Stomach (tissue), 4 donors: ENCODE results near the gene PRKCA.

ENCODE experiments used
- CTCF ChIP-seq, 7 experiments: fragments of 450-650 bp in 4 of 7; fragments of 200-600 bp in 3 of 7; sonication (generic) in 3 of 7; IDR thresholded peaks; one replicate each; pipeline ENCODE4 v1.5.1; 2016 to 2019; ENCODE audit warnings: antibody characterized with exemption in 7 of 7, control low read depth in 2 of 7, mild to moderate bottlenecking in 1 of 7
- EP300 ChIP-seq: sonication (generic); formaldehyde crosslinking; IDR thresholded peaks from one replicate; pipeline ENCODE4 v1.6.1; 2017; ENCODE audit warnings: antibody characterized with exemption

GRCh38 chr17:66769911-66770310 lies 467.5 kb downstream of the PRKCA start:
- TF ChIP-seq CTCF (IDR thresholded peaks at IDR 0.05) (no peak), EP300 (no peak)
